HEK293 (cell line): Measurements from ENCODE around the gene ATP6V0A1.

ENCODE experiments used
- HOXC10 ChIP-seq: sonication (generic); formaldehyde crosslinking; IDR thresholded peaks from 2 replicates; pipeline ENCODE4 v1.8.1; 2023; ENCODE audit warnings: mild to moderate bottlenecking, missing genetic modification reagents
- MYNN ChIP-seq: fragments of 450-650 bp; formaldehyde crosslinking; IDR thresholded peaks from 2 replicates; pipeline ENCODE4 v1.5.1; 2016; ENCODE audit warnings: missing biosample characterization, missing genetic modification characterization, borderline replicate concordance
- OSR2 ChIP-seq: fragments of 450-650 bp; formaldehyde crosslinking; IDR thresholded peaks from 2 replicates; pipeline ENCODE4 v1.5.1; 2016; ENCODE audit warnings: missing biosample characterization, missing genetic modification characterization
- SCRT2 ChIP-seq: fragments of 450-650 bp; formaldehyde crosslinking; IDR thresholded peaks from 2 replicates; pipeline ENCODE4 v1.5.1; 2016; ENCODE audit warnings: missing biosample characterization, missing genetic modification characterization
- SP2 ChIP-seq: fragments of 450-650 bp; formaldehyde crosslinking; IDR thresholded peaks from 2 replicates; pipeline ENCODE4 v1.5.1; 2016; ENCODE audit warnings: missing biosample characterization, missing genetic modification characterization
- WT1 ChIP-seq: fragments of 450-650 bp; formaldehyde crosslinking; IDR thresholded peaks from 2 replicates; pipeline ENCODE4 v1.5.1; 2016; ENCODE audit warnings: missing biosample characterization, missing genetic modification characterization
- ZBTB20 ChIP-seq: fragments of 450-650 bp; formaldehyde crosslinking; IDR thresholded peaks from 2 replicates; pipeline ENCODE4 v1.5.1; 2016; ENCODE audit warnings: missing biosample characterization, missing genetic modification characterization
- ZBTB48 ChIP-seq: fragments of 450-650 bp; formaldehyde crosslinking; IDR thresholded peaks from 2 replicates; pipeline ENCODE4 v1.5.1; 2016; ENCODE audit warnings: missing biosample characterization, missing genetic modification characterization
- ZBTB8A ChIP-seq: fragments of 450-650 bp; formaldehyde crosslinking; IDR thresholded peaks from 2 replicates; pipeline ENCODE4 v1.5.1; 2016; ENCODE audit warnings: missing biosample characterization, missing genetic modification characterization
- ZNF140 ChIP-seq: fragments of 450-650 bp; formaldehyde crosslinking; IDR thresholded peaks from 2 replicates; pipeline ENCODE4 v1.5.1; 2016; ENCODE audit warnings: missing biosample characterization, missing genetic modification characterization
- ZNF184 ChIP-seq: fragments of 450-650 bp; IDR thresholded peaks from 2 replicates; pipeline ENCODE4 v1.5.1; 2018; ENCODE audit warnings: missing biosample characterization, mild to moderate bottlenecking, missing genetic modification characterization
- ZNF2 ChIP-seq: fragments of 450-650 bp; formaldehyde crosslinking; IDR thresholded peaks from 2 replicates; pipeline ENCODE4 v1.5.1; 2016; ENCODE audit warnings: missing biosample characterization, missing genetic modification characterization
- ZNF394 ChIP-seq: fragments of 450-650 bp; formaldehyde crosslinking; IDR thresholded peaks from 2 replicates; pipeline ENCODE4 v1.5.1; 2016; ENCODE audit warnings: missing biosample characterization, missing genetic modification characterization, mild to moderate bottlenecking, moderate library complexity, borderline replicate concordance
- ZNF416 ChIP-seq: fragments of 450-650 bp; formaldehyde crosslinking; IDR thresholded peaks from 2 replicates; pipeline ENCODE4 v1.5.1; 2016; ENCODE audit warnings: missing biosample characterization, missing genetic modification characterization
- ZNF433 ChIP-seq: fragments of 450-650 bp; formaldehyde crosslinking; IDR thresholded peaks from 2 replicates; pipeline ENCODE4 v1.5.1; 2016; ENCODE audit warnings: missing biosample characterization, missing genetic modification characterization, low read depth
- ZNF629 ChIP-seq: fragments of 450-650 bp; formaldehyde crosslinking; IDR thresholded peaks from 2 replicates; pipeline ENCODE4 v1.5.1; 2017; ENCODE audit warnings: missing biosample characterization, missing genetic modification characterization
- ZNF707 ChIP-seq: fragments of 450-650 bp; formaldehyde crosslinking; IDR thresholded peaks from 2 replicates; pipeline ENCODE4 v1.5.1; 2016; ENCODE audit warnings: missing biosample characterization, missing genetic modification characterization
- ZNF76 ChIP-seq: fragments of 450-650 bp; formaldehyde crosslinking; IDR thresholded peaks from 2 replicates; pipeline ENCODE4; 2016; ENCODE audit warnings: low read depth, missing biosample characterization, missing genetic modification characterization, borderline replicate concordance
- ZNF785 ChIP-seq: fragments of 450-650 bp; formaldehyde crosslinking; IDR thresholded peaks from 2 replicates; pipeline ENCODE4 v1.5.1; 2016; ENCODE audit warnings: missing biosample characterization, missing genetic modification characterization
- ZNF792 ChIP-seq: fragments of 450-650 bp; formaldehyde crosslinking; IDR thresholded peaks from 2 replicates; pipeline ENCODE4 v1.5.1; 2016; ENCODE audit warnings: missing biosample characterization, missing genetic modification characterization
- TF ChIP-seq, protein P1 (sequence below): fragments of 450-650 bp; formaldehyde crosslinking; IDR thresholded peaks from 2 replicates; pipeline ENCODE4 v1.5.1; 2016; ENCODE audit warnings: missing biosample characterization, missing genetic modification characterization
- TF ChIP-seq, protein P2 (sequence below): IDR thresholded peaks from 2 replicates; pipeline ENCODE4 v1.6.1; 2011; ENCODE audit warnings: mild to moderate bottlenecking, low read depth, low read length, borderline replicate concordance
- TF ChIP-seq, protein P3 (sequence below): fragments of 450-650 bp; formaldehyde crosslinking; optimal IDR thresholded peaks from 2 replicates; pipeline ENCODE3; 2016; ENCODE audit warnings: missing biosample characterization, mild to moderate bottlenecking, missing genetic modification characterization
- TF ChIP-seq, protein P4 (sequence below): sonication (generic); formaldehyde crosslinking; IDR thresholded peaks from 2 replicates; pipeline ENCODE4 v1.8.1; 2022; ENCODE audit warnings: mild to moderate bottlenecking, moderate library complexity, missing genetic modification reagents
- TF ChIP-seq, protein P5 (sequence below): fragments of 450-650 bp; formaldehyde crosslinking; IDR thresholded peaks from 2 replicates; pipeline ENCODE4 v1.5.1; 2016; ENCODE audit warnings: missing biosample characterization, missing genetic modification characterization
- TF ChIP-seq, protein P6 (sequence below): fragments of 450-650 bp; formaldehyde crosslinking; IDR thresholded peaks from 2 replicates; pipeline ENCODE4 v1.5.1; 2016; ENCODE audit warnings: missing biosample characterization, missing genetic modification characterization
- TF ChIP-seq, protein P7 (sequence below): fragments of 450-650 bp; formaldehyde crosslinking; IDR thresholded peaks from 2 replicates; pipeline ENCODE4 v1.5.1; 2016; ENCODE audit warnings: missing biosample characterization, missing genetic modification characterization, borderline replicate concordance
- TF ChIP-seq, protein P8 (sequence below): fragments of 450-650 bp; formaldehyde crosslinking; IDR thresholded peaks from 2 replicates; pipeline ENCODE4 v1.5.1; 2016; ENCODE audit warnings: missing biosample characterization, missing genetic modification characterization

The ATP6V0A1 gene

DNA sequence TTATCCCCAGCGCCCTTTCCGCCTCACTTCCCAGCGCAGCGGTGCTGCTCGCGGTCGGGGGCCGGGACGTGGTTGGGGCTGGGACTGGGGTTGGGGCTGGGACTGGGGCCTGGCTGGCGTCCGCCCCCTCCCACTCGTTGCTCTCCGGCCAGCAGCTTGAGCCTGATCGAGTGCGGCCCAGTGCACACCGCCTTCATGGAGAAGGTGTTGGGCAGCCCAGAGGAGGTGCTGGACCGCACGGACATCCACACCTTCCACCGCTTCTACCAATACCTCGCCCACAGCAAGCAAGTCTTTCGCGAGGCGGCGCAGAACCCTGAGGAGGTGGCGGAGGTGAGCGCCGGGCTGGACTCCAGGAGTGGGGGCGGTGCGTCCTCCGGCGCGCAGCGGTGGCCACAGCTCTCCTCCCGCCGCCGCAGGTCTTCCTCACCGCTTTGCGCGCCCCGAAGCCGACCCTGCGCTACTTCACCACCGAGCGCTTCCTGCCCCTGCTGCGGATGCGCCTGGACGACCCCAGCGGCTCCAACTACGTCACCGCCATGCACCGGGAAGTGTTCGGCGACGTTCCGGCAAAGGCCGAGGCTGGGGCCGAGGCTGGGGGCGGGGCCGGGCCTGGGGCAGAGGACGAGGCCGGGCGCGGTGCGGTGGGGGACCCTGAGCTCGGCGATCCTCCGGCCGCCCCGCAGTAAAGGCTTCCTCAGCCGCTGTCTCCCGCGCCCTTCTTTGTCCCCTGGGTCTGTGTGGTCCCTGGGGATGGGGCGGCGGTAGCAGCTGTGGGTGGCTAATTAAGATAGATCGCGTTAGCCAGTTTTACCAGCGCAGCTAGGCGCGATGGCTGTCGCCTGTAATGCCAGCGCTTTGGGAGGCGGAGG, 95.8 kb downstream of the ATP6V0A1 start (continued):
- TF ChIP-seq, protein P1, sequence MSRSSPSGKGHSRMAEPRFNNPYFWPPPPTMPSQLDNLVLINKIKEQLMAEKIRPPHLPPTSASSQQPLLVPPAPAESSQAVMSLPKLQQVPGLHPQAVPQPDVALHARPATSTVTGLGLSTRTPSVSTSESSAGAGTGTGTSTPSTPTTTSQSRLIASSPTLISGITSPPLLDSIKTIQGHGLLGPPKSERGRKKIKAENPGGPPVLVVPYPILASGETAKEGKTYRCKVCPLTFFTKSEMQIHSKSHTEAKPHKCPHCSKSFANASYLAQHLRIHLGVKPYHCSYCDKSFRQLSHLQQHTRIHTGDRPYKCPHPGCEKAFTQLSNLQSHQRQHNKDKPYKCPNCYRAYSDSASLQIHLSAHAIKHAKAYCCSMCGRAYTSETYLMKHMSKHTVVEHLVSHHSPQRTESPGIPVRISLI (tag by site-specific recombination): no peak
- TF ChIP-seq ZNF707: no peak
- TF ChIP-seq ZNF2: peak; percentile 85; the same call in 1 of the 2 replicates
- TF ChIP-seq, protein P2, sequence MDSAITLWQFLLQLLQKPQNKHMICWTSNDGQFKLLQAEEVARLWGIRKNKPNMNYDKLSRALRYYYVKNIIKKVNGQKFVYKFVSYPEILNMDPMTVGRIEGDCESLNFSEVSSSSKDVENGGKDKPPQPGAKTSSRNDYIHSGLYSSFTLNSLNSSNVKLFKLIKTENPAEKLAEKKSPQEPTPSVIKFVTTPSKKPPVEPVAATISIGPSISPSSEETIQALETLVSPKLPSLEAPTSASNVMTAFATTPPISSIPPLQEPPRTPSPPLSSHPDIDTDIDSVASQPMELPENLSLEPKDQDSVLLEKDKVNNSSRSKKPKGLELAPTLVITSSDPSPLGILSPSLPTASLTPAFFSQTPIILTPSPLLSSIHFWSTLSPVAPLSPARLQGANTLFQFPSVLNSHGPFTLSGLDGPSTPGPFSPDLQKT: no peak
- TF ChIP-seq ZNF792: no peak
- TF ChIP-seq MYNN (tag by site-specific recombination): no peak
- TF ChIP-seq, protein P3, sequence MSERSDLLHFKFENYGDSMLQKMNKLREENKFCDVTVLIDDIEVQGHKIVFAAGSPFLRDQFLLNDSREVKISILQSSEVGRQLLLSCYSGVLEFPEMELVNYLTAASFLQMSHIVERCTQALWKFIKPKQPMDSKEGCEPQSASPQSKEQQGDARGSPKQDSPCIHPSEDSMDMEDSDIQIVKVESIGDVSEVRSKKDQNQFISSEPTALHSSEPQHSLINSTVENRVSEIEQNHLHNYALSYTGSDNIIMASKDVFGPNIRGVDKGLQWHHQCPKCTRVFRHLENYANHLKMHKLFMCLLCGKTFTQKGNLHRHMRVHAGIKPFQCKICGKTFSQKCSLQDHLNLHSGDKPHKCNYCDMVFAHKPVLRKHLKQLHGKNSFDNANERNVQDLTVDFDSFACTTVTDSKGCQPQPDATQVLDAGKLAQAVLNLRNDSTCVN (tag by site-specific recombination): peak; percentile 97
- no peak for TF ChIP-seq ZNF184 (tag by site-specific recombination)
- TF ChIP-seq, protein P4, sequence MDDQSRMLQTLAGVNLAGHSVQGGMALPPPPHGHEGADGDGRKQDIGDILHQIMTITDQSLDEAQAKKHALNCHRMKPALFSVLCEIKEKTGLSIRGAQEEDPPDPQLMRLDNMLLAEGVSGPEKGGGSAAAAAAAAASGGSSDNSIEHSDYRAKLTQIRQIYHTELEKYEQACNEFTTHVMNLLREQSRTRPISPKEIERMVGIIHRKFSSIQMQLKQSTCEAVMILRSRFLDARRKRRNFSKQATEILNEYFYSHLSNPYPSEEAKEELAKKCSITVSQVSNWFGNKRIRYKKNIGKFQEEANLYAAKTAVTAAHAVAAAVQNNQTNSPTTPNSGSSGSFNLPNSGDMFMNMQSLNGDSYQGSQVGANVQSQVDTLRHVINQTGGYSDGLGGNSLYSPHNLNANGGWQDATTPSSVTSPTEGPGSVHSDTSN (CRISPR knock-in tag): peak; percentile 96
- no peak for TF ChIP-seq ZNF433 (tag by site-specific recombination)
- peak; percentile 95 for TF ChIP-seq ZBTB20
- TF ChIP-seq SCRT2 (tag by site-specific recombination): no peak
- TF ChIP-seq OSR2 (tag by site-specific recombination): peak; percentile 10
- peak; percentile 8; the same call in 1 of the 2 replicates for TF ChIP-seq WT1 (tag by site-specific recombination)
- TF ChIP-seq, protein P5, sequence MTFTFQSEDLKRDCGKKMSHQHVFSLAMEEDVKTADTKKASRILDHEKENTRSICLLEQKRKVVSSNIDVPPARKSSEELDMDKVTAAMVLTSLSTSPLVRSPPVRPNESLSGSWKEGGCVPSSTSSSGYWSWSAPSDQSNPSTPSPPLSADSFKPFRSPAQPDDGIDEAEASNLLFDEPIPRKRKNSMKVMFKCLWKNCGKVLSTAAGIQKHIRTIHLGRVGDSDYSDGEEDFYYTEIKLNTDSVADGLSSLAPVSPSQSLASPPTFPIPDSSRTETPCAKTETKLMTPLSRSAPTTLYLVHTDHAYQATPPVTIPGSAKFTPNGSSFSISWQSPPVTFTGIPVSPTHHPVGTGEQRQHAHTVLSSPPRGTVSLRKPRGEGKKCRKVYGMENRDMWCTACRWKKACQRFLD (tag by site-specific recombination): no peak
- TF ChIP-seq HOXC10 (CRISPR knock-in tag): no peak
- TF ChIP-seq ZBTB8A: peak; percentile 62
- TF ChIP-seq, protein P6, sequence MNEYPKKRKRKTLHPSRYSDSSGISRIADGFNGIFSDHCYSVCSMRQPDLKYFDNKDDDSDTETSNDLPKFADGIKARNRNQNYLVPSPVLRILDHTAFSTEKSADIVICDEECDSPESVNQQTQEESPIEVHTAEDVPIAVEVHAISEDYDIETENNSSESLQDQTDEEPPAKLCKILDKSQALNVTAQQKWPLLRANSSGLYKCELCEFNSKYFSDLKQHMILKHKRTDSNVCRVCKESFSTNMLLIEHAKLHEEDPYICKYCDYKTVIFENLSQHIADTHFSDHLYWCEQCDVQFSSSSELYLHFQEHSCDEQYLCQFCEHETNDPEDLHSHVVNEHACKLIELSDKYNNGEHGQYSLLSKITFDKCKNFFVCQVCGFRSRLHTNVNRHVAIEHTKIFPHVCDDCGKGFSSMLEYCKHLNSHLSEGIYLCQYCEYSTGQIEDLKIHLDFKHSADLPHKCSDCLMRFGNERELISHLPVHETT (tag by site-specific recombination): no peak
- TF ChIP-seq ZNF629: peak; percentile 98
- TF ChIP-seq ZNF140 (tag by site-specific recombination): no peak
- TF ChIP-seq, protein P7, sequence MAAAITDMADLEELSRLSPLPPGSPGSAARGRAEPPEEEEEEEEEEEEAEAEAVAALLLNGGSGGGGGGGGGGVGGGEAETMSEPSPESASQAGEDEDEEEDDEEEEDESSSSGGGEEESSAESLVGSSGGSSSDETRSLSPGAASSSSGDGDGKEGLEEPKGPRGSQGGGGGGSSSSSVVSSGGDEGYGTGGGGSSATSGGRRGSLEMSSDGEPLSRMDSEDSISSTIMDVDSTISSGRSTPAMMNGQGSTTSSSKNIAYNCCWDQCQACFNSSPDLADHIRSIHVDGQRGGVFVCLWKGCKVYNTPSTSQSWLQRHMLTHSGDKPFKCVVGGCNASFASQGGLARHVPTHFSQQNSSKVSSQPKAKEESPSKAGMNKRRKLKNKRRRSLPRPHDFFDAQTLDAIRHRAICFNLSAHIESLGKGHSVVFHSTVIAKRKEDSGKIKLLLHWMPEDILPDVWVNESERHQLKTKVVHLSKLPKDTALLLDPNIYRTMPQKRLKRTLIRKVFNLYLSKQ: no peak
- TF ChIP-seq, protein P8, sequence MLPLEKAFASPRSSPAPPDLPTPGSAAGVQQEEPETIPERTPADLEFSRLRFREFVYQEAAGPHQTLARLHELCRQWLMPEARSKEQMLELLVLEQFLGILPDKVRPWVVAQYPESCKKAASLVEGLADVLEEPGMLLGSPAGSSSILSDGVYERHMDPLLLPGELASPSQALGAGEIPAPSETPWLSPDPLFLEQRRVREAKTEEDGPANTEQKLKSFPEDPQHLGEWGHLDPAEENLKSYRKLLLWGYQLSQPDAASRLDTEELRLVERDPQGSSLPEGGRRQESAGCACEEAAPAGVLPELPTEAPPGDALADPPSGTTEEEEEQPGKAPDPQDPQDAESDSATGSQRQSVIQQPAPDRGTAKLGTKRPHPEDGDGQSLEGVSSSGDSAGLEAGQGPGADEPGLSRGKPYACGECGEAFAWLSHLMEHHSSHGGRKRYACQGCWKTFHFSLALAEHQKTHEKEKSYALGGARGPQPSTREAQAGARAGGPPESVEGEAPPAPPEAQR (tag by site-specific recombination): no peak
- no peak; the same call in 1 of the 2 replicates for TF ChIP-seq ZBTB48 (tag by site-specific recombination)
- peak; percentile 92 for TF ChIP-seq ZNF394
- no peak for TF ChIP-seq ZNF785
- TF ChIP-seq ZNF416: no peak
- TF ChIP-seq ZNF76 (tag by site-specific recombination): no peak; the same call in 1 of the 2 replicates
- TF ChIP-seq SP2 (tag by site-specific recombination): peak; percentile 67
- TF ChIP-seq, all 188 proteins: peak for 61
